ENCODE results near the gene PHACTR3.

- TF ChIP-seq POLR2A (IDR thresholded peaks at IDR 0.05; ENCODE audit: low read length) (no peak), ZSCAN20 (CRISPR knock-in tag; IDR thresholded peaks at IDR 0.05) (no peak), MAX (IDR thresholded peaks at IDR 0.05) (no peak), POLR2AphosphoS2 (conservative IDR thresholded peaks at IDR 0.05; ENCODE audit: low read length) (no peak), NPAS2 (CRISPR knock-in tag; IDR thresholded peaks at IDR 0.05; ENCODE audit: borderline replicate concordance) (no peak), CHD2 (IDR thresholded peaks at IDR 0.05; ENCODE audit: low read length, partially characterized antibody) (no peak), RNF2 (IDR thresholded peaks at IDR 0.05; ENCODE audit: borderline replicate concordance, low read depth) (no peak), EHMT2 (IDR thresholded peaks at IDR 0.05; ENCODE audit: low read depth) (no peak)
- TF ChIP-seq, protein P1, sequence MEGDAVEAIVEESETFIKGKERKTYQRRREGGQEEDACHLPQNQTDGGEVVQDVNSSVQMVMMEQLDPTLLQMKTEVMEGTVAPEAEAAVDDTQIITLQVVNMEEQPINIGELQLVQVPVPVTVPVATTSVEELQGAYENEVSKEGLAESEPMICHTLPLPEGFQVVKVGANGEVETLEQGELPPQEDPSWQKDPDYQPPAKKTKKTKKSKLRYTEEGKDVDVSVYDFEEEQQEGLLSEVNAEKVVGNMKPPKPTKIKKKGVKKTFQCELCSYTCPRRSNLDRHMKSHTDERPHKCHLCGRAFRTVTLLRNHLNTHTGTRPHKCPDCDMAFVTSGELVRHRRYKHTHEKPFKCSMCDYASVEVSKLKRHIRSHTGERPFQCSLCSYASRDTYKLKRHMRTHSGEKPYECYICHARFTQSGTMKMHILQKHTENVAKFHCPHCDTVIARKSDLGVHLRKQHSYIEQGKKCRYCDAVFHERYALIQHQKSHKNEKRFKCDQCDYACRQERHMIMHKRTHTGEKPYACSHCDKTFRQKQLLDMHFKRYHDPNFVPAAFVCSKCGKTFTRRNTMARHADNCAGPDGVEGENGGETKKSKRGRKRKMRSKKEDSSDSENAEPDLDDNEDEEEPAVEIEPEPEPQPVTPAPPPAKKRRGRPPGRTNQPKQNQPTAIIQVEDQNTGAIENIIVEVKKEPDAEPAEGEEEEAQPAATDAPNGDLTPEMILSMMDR (IDR thresholded peaks at IDR 0.05): no peak
Measured at GRCh38 chr20:59781226-59781625, 176.9 kb downstream of the PHACTR3 start.

All from A549 (cell line).